Activated naive CD4-positive, alpha-beta T cell treated with anti-CD3 and anti-CD28 coated beads, Interleukin-2, amount 50 U/mL, for 16 hours (primary cell): ENCODE data around the gene PTPRG.

Source experiments
- DNase-seq: peaks from one replicate; pipeline ENCODE4 v3.0.0-alpha.2; 2020

Gene PTPRG

DNA sequence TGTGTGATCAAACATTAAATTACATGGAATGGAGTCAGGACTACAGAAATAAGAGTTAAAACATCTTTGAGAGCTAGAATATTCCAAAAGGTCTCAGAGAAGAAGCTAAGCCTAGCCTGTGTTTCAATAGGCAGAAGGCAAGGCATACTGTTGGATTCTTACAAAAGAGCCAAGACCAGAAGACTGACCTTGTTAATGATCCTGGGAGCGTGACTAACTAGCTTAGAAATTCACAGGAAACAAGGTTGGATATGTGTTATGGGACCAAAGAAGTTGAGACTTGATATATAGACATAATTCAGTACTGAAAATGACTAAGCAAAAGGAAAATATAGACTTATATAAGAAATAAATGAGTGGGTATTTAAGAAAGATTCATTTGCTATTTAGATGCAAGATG is 761.9 kb downstream of the PTPRG start:
- no peak for DNase-seq

DNA sequence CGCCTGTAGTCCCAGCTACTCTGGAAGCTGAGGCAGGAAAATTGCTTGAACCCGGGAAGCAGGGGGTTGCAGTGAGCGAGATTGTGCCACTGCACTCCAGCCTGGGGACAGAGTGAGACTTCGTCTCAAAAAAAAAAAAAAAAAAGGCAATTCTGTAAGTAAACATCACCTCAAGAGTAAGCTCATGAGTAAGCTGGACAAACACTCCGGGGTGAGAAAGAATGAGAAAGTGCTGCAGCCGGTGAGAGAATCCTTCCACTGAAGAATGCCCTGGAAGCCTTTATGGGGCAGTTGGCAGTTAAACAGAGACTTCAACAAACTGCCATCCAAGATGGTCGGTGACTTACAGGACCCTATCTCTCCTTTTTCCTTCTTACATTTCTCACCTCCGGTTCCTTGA is 764.5 kb downstream of the PTPRG start:
- no peak for DNase-seq

DNA sequence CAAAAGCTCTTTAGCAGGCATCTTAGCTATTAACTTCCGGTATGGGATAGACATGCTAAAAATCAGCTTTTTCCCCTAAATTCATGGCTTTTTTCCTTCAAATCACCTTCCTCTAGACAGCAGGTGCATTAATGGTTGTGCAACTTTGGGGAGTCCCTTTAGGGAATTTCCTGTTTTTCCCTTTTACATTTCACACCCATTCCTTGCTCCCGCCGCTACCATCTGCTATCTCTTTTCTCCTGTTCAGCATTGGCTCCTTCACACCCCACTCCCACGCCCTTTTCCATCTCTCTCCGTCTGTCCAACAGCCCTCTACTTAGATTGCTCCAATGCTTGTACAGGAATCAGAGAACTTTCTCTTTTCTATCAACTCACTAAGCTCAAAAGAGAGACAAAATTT is 768.6 kb downstream of the PTPRG start:
- DNase-seq = no peak

DNA sequence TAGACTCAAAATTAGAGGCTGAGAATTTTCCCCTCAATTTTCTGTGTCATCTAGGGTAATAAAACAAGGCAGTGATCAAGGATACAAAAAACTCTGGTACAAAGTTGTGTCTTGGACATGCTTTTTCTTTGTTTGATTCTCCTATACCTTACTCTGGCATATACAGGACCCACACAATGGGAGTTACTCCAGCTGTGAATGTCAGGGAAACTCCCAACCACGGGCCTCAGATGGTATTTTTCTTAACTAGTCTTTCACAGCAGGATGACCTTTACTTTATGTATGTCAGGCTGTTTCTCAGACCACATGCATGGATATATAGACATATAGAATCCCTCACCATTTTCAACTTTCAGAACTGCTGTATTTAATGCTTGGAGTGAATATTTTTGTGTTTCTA is 770.6 kb downstream of the PTPRG start:
- no peak for DNase-seq

DNA sequence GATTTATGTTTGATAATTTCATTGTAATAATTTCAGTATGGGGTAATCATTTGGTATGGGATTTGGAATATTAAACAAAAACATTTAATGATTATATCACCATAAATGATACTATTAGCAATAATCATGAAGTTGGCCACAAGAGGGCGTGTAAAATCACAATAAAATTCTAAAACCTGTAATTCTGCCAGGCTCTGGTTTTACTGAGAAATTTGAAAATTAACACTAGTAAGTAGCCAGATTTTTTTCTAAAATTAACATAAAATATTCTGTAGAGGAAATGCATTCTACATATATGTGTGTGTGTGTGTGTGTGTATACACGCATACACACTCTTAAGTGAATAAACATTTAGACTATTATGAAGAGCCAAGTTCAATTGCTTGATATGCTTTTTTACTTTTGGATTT is 771.5 kb downstream of the PTPRG start:
- no peak for DNase-seq

DNA sequence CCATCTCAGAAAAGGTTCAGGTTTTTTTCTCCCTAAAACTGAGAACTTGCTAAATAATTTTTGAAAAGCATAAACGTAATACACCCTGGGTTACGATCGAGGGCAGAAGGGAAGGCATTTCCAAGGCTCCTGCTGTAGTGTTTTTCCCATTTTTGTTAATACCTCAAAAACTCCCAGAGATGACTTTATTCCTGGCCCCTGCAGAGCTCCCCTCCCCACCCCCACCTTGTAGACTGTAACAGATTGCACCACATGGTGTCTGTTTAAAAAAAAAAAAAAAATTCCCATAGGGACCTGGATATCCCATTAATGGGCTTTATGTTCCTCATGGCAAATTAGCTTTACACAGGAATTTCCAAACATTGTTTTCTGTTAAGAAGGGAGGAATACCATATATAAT is 773.8 kb downstream of the PTPRG start:
- no peak for DNase-seq

DNA sequence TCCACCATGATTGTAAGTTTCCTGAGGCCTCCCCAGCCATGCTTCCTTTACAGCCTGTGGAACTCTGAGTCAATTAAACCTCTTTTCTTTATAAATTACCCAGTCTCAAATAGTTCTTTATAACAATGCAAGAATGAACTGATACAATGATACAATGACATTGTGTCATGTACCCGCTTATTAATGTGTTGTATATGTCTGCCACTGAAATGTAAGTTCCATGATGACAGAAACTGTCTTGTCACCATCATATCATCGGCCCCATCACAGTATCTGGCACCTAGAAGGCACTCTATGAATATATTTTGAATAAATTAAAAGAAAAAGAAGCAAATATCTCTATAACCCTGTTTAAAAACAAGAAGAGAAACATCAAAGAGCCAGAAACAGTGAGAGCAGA is 782.4 kb downstream of the PTPRG start:
- no peak for DNase-seq
